Endothelial cell of umbilical vein (primary cell): ENCODE data around the gene AHNAK2.

Source experiments
- POLR2A ChIP-seq: IDR thresholded peaks from 2 replicates; pipeline ENCODE4 v1.6.1; 2012; ENCODE audit warnings: low read depth, mild to moderate bottlenecking, control low read depth, low read length
- TF ChIP-seq, protein P1 (sequence below), 2 donors: IDR thresholded peaks; 1 replicate in 1 of 2; 2 replicates in 1 of 2; pipeline ENCODE4 v1.5.1; 2011; ENCODE audit warnings: low read length in 2 of 2, mild to moderate bottlenecking in 2 of 2, moderate library complexity in 2 of 2, control low read depth in 1 of 2, inconsistent platforms in 1 of 2, low read depth in 1 of 2; ENCODE audit not compliant: insufficient read depth in 1 of 2; ENCODE audit errors: extremely low read depth in 1 of 2
- TF ChIP-seq, protein P2 (sequence below): IDR thresholded peaks from 2 replicates; pipeline ENCODE4 v1.6.1; 2011; ENCODE audit not compliant: insufficient read depth, insufficient read length

DNA sequence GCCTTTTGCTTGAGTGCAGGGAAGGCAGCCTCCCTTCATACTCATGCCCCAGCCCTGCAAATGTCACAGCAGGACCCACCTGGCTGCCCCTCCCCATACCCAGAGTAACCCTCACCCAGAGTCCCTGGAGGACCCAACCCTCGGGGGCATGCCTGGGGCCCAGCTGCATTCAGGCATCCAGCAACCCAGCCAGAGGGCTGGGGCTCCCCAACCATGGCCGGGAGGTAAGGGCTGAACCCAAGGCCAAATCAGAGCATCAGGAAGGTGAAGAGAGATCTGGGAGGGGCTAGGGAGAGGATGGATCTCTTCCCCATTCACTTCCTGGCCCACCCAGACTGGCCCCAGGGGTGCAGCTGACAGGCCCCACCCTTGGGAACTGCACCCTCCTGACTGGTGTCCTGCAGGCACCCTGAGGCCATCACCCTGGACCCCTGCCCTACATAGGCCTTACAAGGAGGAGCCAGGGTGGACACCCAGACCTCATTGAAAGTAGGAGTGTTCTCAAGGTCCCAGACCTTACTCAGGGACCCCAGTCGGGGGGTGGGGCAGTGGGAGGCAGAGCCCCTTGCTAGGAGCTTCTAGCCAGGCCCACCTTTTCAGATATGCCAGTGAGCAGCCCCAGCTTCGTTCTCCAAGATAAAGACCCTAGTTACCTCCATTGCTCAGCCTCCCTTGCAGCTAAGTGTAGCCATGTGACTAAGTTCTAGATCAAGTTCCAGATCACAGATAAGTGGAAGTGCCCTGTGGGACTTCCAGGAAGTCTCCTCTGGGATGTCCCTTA is 54.3 kb downstream of the AHNAK2 start:
- TF ChIP-seq, protein P1, sequence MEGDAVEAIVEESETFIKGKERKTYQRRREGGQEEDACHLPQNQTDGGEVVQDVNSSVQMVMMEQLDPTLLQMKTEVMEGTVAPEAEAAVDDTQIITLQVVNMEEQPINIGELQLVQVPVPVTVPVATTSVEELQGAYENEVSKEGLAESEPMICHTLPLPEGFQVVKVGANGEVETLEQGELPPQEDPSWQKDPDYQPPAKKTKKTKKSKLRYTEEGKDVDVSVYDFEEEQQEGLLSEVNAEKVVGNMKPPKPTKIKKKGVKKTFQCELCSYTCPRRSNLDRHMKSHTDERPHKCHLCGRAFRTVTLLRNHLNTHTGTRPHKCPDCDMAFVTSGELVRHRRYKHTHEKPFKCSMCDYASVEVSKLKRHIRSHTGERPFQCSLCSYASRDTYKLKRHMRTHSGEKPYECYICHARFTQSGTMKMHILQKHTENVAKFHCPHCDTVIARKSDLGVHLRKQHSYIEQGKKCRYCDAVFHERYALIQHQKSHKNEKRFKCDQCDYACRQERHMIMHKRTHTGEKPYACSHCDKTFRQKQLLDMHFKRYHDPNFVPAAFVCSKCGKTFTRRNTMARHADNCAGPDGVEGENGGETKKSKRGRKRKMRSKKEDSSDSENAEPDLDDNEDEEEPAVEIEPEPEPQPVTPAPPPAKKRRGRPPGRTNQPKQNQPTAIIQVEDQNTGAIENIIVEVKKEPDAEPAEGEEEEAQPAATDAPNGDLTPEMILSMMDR (IDR thresholded peaks at IDR 0.05; ENCODE audit: extremely low read depth in 1 of 2, insufficient read depth in 1 of 2, low read depth in 1 of 2, low read length in 2 of 2), result no peak
- TF ChIP-seq, protein P2, sequence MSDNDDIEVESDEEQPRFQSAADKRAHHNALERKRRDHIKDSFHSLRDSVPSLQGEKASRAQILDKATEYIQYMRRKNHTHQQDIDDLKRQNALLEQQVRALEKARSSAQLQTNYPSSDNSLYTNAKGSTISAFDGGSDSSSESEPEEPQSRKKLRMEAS, result no peak
- no peak for TF ChIP-seq POLR2A
